Central memory CD8-positive, alpha-beta T cell (primary cell): ENCODE measurements around the gene R3HDM2.

ENCODE experiments used
- ATAC-seq: fragments of 150-1000 bp; cut with Tn5 transposase; replicated peaks from 2 replicates; pipeline ENCODE4 v1.10.0; 2022; ENCODE audit warnings: mild to moderate bottlenecking, moderate FRiP score, moderate number of reproducible peaks; ENCODE audit not compliant: poor library complexity, severe bottlenecking; ENCODE audit errors: extremely low read depth
- DNase-seq, 2 donors: peaks; one replicate each; pipeline ENCODE4 v3.0.0; 2021; ENCODE audit warnings: low spot score in 2 of 2
- H3K27ac Mint-ChIP-seq: one replicate; pipeline ENCODE4 v1.8.0; 2022; ENCODE audit warnings: low read depth, mild to moderate bottlenecking, moderate library complexity, mixed read lengths
- H3K27me3 Mint-ChIP-seq: one replicate; pipeline ENCODE4 v1.8.0; 2022; ENCODE audit warnings: mixed read lengths
- H3K36me3 Mint-ChIP-seq: one replicate; pipeline ENCODE4 v1.8.0; 2022; ENCODE audit warnings: mild to moderate bottlenecking, moderate library complexity, mixed read lengths; ENCODE audit not compliant: insufficient read depth
- H3K4me1 Mint-ChIP-seq: one replicate; pipeline ENCODE4 v1.8.0; 2022; ENCODE audit warnings: mixed read lengths
- H3K4me3 Mint-ChIP-seq: one replicate; pipeline ENCODE4 v1.8.0; 2022; ENCODE audit warnings: mild to moderate bottlenecking, moderate library complexity, mixed read lengths
- H3K9me3 Mint-ChIP-seq: one replicate; pipeline ENCODE4 v1.8.0; 2022; ENCODE audit warnings: mixed read lengths

The R3HDM2 gene

DNA sequence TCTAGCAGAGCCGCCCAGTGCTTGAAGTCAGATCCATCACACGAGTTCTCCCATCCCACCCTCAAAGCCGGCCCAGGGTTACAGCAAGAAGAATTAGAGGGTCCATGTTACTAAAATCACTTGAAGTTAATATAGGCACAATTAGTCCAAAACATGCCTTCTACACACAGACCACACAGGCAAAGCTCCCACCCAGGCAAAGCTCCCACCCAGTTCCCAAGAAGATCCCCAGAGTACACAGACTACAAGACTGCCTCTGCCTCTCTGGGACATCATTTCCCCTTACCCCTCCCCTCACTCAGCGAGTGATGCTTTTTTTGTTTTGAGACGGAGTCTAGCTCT lies 32.0 kb upstream of the R3HDM2 start:
- Mint-ChIP-seq H3K36me3 (peaks cover 5% of the 10 kb centered on the region), H3K4me1 (peaks cover 63% of the 10 kb centered on the region), H3K9me3 (no peaks in the 10 kb centered on the region), H3K27ac (peak overlapping the region; percentile 80), H3K27me3 (peaks cover 21% of the 10 kb centered on the region), H3K4me3 (peak overlapping the region; percentile 84)
- DNase-seq (no peak), ATAC-seq (no peak)

DNA sequence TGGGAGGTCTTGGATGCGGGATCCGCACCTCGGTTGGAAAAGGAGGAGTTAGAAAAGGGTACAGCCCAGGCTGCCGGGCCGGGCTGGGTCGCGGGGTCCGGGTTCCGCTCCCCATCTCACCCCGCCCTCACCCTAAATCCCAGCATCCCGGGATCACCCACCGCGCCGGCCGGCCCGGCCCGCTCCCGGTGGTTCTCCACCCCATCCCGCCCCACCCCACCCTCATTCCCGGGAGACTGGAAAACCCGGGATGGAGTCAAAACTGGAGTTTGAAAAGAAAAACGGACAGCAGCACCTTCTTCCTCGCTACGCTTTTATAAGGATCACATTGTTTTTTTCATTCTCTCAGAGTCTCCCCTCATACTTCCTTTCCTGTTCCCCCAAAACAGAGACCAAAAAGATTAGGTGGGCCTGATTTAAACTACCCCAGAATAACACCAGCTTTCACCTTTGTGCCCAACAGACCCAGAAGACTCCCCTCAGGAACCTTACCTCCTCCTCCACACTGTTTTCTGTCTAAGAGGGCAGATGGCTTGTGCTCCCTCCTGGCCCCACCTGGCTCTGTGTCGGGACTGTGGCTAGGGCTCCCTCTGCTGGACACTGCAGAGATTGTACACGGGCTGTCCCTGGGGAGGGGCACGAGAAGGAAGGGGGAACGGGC lies 31.5 kb upstream of the R3HDM2 start:
- H3K27ac Mint-ChIP-seq, result peak overlapping the region; percentile 80
- peaks cover 21% of the 10 kb centered on the region for H3K27me3 Mint-ChIP-seq
- H3K36me3 Mint-ChIP-seq, result peaks cover 5% of the 10 kb centered on the region
- peaks cover 59% of the 10 kb centered on the region for H3K4me1 Mint-ChIP-seq
- peak; percentile 75 for ATAC-seq
- peak overlapping the region; percentile 84 for H3K4me3 Mint-ChIP-seq
- DNase-seq, result peak; percentile 84
- H3K9me3 Mint-ChIP-seq, result no peaks in the 10 kb centered on the region

DNA sequence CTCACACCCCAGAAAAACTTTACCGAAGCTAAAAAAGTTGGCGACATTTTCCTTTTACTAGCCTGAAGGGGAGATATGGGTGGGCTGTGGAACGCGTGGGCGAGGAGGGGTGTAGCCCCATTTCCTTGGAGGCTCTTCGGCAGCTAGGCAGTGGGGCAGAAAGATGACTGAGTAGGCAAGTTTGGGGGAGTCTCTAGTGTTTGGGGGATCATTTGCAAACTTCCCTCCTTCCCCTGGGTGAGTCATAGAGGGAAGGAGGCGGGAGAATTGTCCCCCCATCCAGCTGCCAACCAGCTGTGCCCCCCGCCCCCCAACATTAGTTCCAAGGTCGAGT lies 31.0 kb upstream of the R3HDM2 start:
- Mint-ChIP-seq H3K9me3 (no peaks in the 10 kb centered on the region), H3K27ac (no peak overlapping the region), H3K4me1 (peaks cover 55% of the 10 kb centered on the region), H3K27me3 (peaks cover 21% of the 10 kb centered on the region), H3K4me3 (peak overlapping the region; percentile 84), H3K36me3 (peaks cover 5% of the 10 kb centered on the region)
- DNase-seq (no peak), ATAC-seq (no peak)

DNA sequence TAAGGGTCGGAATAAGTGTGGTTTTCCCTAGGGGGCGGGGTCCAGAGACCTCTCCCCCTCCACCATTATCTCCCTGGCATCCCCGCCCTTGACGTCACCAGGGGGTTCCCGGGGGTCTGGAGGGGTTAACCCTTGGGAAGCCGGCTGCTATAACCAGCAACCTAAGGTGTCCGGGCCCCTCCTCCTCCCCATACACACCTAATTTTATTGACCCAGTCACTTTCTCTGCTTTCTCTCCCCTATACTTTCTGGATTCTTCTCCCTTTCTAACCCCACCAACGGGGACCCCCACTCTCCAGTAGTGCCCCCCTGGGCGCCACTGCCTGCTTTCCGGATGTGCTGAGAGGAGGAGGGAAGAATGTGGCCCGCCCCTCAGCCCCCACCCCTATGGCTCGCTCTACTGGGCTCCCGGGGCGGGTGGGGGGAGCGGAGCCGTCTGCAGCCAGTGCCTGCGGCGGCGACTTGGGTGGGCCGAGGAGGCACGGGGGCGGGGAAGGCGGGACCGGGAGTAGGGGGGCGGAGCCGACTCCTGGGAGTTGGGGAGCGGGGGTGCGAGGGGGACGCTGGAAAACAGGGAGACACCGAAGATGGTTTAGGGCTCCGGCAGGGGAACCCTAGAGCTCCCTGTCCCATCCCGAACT lies 30.6 kb upstream of the R3HDM2 start:
- Mint-ChIP-seq H3K9me3 (no peaks in the 10 kb centered on the region), H3K27me3 (peaks cover 21% of the 10 kb centered on the region), H3K4me1 (peaks cover 55% of the 10 kb centered on the region), H3K27ac (no peak overlapping the region), H3K36me3 (peaks cover 5% of the 10 kb centered on the region), H3K4me3 (peak overlapping the region; percentile 84)
- DNase-seq, result no peak
- no peak for ATAC-seq

DNA sequence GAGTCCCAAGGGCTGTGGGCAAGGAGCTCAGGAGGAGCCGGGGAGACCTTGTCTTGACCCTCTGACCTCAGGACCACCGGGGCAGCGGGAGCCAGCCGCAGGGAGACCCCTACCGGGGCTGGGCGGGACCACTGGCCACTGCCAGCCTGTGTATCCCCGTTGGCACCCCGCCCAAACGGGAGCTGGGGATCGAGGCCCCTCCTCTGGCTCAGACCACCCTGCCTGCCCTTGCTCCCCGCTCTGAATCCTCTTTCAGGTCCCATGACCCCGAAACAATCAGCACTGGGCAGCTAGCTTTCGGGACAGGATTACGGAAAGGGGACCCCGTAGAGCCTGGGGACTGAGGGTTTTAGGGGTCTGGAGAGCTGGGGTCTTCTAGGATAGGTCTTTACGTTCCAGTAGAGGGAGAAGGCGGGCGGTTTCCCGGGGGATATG lies 30.0 kb upstream of the R3HDM2 start:
- H3K36me3 Mint-ChIP-seq, result peaks cover 5% of the 10 kb centered on the region
- H3K27me3 Mint-ChIP-seq, result peaks cover 21% of the 10 kb centered on the region
- peak overlapping the region; percentile 84 for H3K4me3 Mint-ChIP-seq
- DNase-seq (no peak), ATAC-seq (no peak)
- no peak overlapping the region for H3K27ac Mint-ChIP-seq
- peaks cover 60% of the 10 kb centered on the region for H3K4me1 Mint-ChIP-seq
- no peaks in the 10 kb centered on the region for H3K9me3 Mint-ChIP-seq

DNA sequence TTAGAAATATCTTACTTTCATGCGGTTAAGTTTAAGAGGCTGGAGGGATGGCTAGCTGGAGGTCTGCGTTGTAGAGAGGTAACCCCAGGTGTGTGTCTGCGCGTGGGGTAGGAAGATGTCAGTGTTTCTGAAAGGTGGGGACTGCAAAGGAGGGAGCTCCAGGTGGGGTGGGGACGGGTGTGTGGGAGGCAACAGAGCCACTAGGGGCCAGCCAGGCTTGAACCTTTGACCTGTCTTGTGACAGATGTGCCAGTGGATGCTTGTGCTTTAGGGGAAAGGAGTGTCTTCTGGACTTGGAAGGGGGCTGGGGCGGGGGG lies 29.6 kb upstream of the R3HDM2 start:
- DNase-seq (no peak), ATAC-seq (no peak)
- H3K4me3 Mint-ChIP-seq, result peak overlapping the region; percentile 84
- peaks cover 61% of the 10 kb centered on the region for H3K4me1 Mint-ChIP-seq
- peaks cover 5% of the 10 kb centered on the region for H3K36me3 Mint-ChIP-seq
- no peaks in the 10 kb centered on the region for H3K9me3 Mint-ChIP-seq
- H3K27ac Mint-ChIP-seq, result peak overlapping the region; percentile 91
- peaks cover 21% of the 10 kb centered on the region for H3K27me3 Mint-ChIP-seq

DNA sequence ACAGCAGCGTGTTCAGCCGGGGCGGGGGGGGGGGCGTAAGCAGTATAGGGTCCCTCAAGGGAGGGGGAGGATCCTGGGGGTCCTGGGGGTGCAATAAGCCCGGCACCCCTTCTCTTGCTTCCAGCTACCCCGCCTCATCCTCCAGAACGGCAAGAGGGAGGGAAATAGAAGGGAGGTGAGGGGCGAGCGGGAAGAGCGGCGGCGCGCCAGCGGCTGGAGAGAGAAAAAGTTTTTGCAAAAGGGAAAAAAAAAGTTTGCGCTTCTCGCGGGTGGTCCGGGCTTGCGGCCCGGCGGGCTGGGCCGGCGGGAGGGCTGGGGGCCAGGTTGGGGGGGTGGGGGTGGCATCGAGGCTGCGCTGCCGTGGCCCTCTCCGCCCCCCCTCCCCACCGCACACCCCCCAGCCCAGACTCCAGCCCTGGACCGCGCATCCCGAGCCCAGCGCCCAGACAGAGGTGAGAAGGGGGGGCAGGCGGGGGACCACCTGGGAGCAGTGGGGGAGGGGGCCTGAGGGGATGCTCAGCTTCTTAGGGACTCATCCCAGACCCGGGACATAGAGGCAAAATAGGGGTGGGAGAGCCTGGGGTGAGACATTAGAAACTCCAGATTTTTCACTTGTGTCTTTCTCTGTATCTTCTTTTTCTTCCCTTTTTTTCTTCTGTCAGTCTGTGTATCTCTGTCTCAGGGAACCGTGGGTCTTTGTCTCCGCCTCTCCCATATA lies 29.1 kb upstream of the R3HDM2 start, which contains the start of gene GLI1:
TSS of gene GLI1 (plus strand) at position 36 of the 718 bp plus-strand sequence. CDS start 3,907 bp downstream, outside the sequence.
- H3K4me3 Mint-ChIP-seq, result peak within 1 kb of the TSS; percentile 84
- no peak for ATAC-seq
- no peak for DNase-seq
- no peaks in the 10 kb centered on the region for H3K9me3 Mint-ChIP-seq
- peak within 1 kb of the TSS; percentile 91 for H3K27ac Mint-ChIP-seq
- peaks cover 21% of the 10 kb centered on the region for H3K27me3 Mint-ChIP-seq
- peaks cover 61% of the 10 kb centered on the region for H3K4me1 Mint-ChIP-seq
- H3K36me3 Mint-ChIP-seq, result peaks cover 5% of the 10 kb centered on the region

DNA sequence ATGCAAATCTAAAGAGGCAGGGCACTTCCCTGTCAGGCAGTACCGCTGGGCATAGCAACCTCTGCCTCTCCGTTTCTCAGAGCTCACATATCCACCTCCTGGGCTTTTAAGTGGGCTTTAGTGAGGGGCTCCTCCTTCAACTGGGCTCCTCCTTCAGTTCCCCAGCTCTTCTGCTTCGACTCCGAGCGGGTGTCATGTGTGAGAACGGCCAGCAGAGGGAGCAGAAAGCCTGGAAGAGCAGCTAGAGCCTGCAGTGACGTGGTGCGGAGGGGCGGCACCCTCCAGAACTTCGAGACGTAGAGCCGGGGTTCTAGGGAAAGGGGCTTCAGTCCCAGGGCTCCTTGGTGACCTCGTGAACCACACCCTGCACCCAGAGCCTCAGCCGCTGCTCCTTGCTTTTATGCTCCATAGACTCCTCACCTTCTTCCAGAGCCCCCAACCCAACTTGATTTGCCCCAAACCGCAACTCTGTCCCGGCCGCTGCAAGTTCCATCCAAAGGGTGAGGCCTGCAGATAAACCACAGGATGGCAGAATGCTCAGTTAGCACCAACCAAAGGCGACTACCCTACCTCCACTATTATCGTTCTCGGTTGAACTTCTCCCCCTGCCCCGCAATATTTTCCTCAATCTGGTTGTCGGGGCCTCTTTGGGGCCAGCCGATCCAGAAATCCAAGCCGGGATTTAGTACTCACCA lies 28.4 kb upstream of the R3HDM2 start:
- Mint-ChIP-seq H3K4me1 (peaks cover 61% of the 10 kb centered on the region), H3K27ac (peak overlapping the region; percentile 91), H3K4me3 (peak overlapping the region; percentile 84), H3K36me3 (peaks cover 5% of the 10 kb centered on the region), H3K27me3 (peaks cover 21% of the 10 kb centered on the region), H3K9me3 (no peaks in the 10 kb centered on the region)
- peak; percentile 75 for ATAC-seq
- DNase-seq, result peak; percentile 90 to 93

DNA sequence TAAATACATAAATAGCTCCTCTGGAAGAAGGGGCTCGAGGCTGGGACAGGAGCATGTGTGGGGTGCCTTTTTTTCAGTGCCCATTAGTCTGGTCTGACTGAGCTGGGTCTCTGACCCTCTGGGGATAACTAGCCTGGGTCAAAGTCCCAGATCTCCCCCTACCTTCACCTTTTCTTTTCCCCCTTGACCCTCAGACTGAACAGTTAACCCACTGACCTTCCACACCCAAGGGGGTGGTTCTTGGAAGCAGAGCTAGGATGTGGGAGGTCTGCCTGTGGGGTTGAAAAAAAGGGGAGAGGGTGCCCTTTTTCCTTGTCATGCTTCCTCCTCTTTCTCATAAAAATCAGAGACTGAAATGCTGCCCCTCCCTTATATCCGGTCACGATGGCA lies 27.8 kb upstream of the R3HDM2 start:
- Mint-ChIP-seq H3K4me3 (peak overlapping the region; percentile 84), H3K27me3 (peaks cover 21% of the 10 kb centered on the region), H3K27ac (peak overlapping the region; percentile 91), H3K4me1 (peaks cover 56% of the 10 kb centered on the region), H3K36me3 (peaks cover 5% of the 10 kb centered on the region), H3K9me3 (no peaks in the 10 kb centered on the region)
- DNase-seq, result no peak
- no peak for ATAC-seq

DNA sequence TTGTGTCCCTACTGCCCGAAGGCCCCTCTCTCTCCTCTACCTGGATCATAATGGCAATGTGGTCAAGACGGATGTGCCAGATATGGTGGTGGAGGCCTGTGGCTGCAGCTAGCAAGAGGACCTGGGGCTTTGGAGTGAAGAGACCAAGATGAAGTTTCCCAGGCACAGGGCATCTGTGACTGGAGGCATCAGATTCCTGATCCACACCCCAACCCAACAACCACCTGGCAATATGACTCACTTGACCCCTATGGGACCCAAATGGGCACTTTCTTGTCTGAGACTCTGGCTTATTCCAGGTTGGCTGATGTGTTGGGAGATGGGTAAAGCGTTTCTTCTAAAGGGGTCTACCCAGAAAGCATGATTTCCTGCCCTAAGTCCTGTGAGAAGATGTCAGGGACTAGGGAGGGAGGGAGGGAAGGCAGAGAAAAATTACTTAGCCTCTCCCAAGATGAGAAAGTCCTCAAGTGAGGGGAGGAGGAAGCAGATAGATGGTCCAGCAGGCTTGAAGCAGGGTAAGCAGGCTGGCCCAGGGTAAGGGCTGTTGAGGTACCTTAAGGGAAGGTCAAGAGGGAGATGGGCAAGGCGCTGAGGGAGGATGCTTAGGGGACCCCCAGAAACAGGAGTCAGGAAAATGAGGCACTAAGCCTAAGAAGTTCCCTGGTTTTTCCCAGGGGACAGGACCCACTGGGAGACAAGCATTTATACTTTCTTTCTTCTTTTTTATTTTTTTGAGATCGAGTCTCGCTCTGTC lies 26.1 kb upstream of the R3HDM2 start:
- Mint-ChIP-seq H3K9me3 (no peaks in the 10 kb centered on the region), H3K27me3 (peaks cover 35% of the 10 kb centered on the region), H3K36me3 (peaks cover 5% of the 10 kb centered on the region), H3K27ac (no peak overlapping the region), H3K4me1 (peaks cover 40% of the 10 kb centered on the region), H3K4me3 (no peak overlapping the region)
- no peak for ATAC-seq
- no peak for DNase-seq

DNA sequence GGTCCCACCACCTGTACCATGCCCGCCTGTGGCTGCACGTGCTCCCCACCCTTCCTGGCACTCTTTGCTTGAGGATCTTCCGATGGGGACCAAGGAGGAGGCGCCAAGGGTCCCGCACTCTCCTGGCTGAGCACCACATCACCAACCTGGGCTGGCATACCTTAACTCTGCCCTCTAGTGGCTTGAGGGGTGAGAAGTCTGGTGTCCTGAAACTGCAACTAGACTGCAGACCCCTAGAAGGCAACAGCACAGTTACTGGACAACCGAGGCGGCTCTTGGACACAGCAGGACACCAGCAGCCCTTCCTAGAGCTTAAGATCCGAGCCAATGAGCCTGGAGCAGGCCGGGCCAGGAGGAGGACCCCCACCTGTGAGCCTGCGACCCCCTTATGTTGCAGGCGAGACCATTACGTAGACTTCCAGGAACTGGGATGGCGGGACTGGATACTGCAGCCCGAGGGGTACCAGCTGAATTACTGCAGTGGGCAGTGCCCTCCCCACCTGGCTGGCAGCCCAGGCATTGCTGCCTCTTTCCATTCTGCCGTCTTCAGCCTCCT lies 25.4 kb upstream of the R3HDM2 start:
- H3K36me3 Mint-ChIP-seq, result peaks cover 5% of the 10 kb centered on the region
- ATAC-seq (no peak), DNase-seq (no peak)
- peak overlapping the region; percentile 21 for H3K4me3 Mint-ChIP-seq
- H3K27me3 Mint-ChIP-seq, result peaks cover 30% of the 10 kb centered on the region
- peak overlapping the region; percentile 15 for H3K27ac Mint-ChIP-seq
- H3K9me3 Mint-ChIP-seq, result no peaks in the 10 kb centered on the region
- H3K4me1 Mint-ChIP-seq, result peaks cover 33% of the 10 kb centered on the region
